Activated CD4-positive, alpha-beta T cell treated with anti-CD3 and anti-CD28 coated beads for 4 hours (primary cell): ENCODE measurements around the gene ADNP2.
A peak's percentile ranks its signal among the peaks of the same experiment; 100 is the strongest.

Experiments
- DNase-seq, 2 donors: peaks; one replicate each; pipeline ENCODE4 v3.0.0-alpha.2; 2020

ADNP2 gene

GRCh38 chr18:80106482-80107051 lies 2.5 kb upstream of the ADNP2 start:
- DNase-seq: no peak

- DNase-seq: no peak
Observed at GRCh38 chr18:80107426-80107825, 1.6 kb upstream of the ADNP2 start.

- no peak for DNase-seq
Observed at GRCh38 chr18:80108121-80108536, 933 bp upstream of the ADNP2 start.

GRCh38 chr18:80109676-80110078 lies 615 bp downstream of the ADNP2 start:
- DNase-seq: peak in 1 of 2 donors; percentile 8

GRCh38 chr18:80112624-80113248 lies 3.7 kb downstream of the ADNP2 start:
- no peak for DNase-seq

- DNase-seq: no peak
Observed at GRCh38 chr18:80115035-80115434, 6.0 kb downstream of the ADNP2 start.

GRCh38 chr18:80119111-80119510 lies 10.0 kb downstream of the ADNP2 start:
- DNase-seq: no peak

- DNase-seq: no peak
Observed at GRCh38 chr18:80120932-80121331, 11.9 kb downstream of the ADNP2 start.

GRCh38 chr18:80124131-80124530 lies 15.1 kb downstream of the ADNP2 start:
- no peak for DNase-seq

GRCh38 chr18:80126797-80127196 lies 17.7 kb downstream of the ADNP2 start:
- no peak for DNase-seq

- DNase-seq: no peak
Observed at GRCh38 chr18:80127635-80128034, 18.6 kb downstream of the ADNP2 start.

- DNase-seq: no peak
Observed at GRCh38 chr18:80129672-80130367, 20.8 kb downstream of the ADNP2 start.

GRCh38 chr18:80130555-80130954 lies 21.5 kb downstream of the ADNP2 start:
- no peak for DNase-seq

GRCh38 chr18:80132180-80132812 lies 23.2 kb downstream of the ADNP2 start:
- DNase-seq: no peak

- DNase-seq: no peak
Observed at GRCh38 chr18:80133124-80133523, 24.1 kb downstream of the ADNP2 start.

- no peak for DNase-seq
Observed at GRCh38 chr18:80135136-80135535, 26.1 kb downstream of the ADNP2 start.

- no peak for DNase-seq
Observed at GRCh38 chr18:80136679-80137078, 27.6 kb downstream of the ADNP2 start.

GRCh38 chr18:80137137-80137536 lies 28.1 kb downstream of the ADNP2 start:
- DNase-seq: no peak

GRCh38 chr18:80137976-80138375 lies 28.9 kb downstream of the ADNP2 start:
- DNase-seq: no peak

- no peak for DNase-seq
Observed at GRCh38 chr18:80140455-80140985, 31.5 kb downstream of the ADNP2 start.

- no peak for DNase-seq
Observed at GRCh38 chr18:80143881-80144280, 34.8 kb downstream of the ADNP2 start.

- no peak for DNase-seq
Observed at GRCh38 chr18:80145196-80145804, 36.2 kb downstream of the ADNP2 start.

GRCh38 chr18:80147037-80147417 lies 38.0 kb downstream of the ADNP2 start:
- no peak for DNase-seq
